Measurements from ENCODE around the gene PRDX2.
"Not testable (repeated sequence)": the region's sequence is repeated elsewhere in the genome, so short reads cannot be mapped to it uniquely, and the experiment has no call there.

The PRDX2 gene

GRCh38 chr19:12801466-12802266 lies at the start of gene PRDX2, which contains the start of gene THSD8:
TSS of gene PRDX2 (minus strand) at chr19:12801800. CDS start at chr19:12801261, 539 bp downstream.
TSS of gene THSD8 (plus strand) at chr19:12802069. CDS start at chr19:12802072, 3 bp downstream.
- DNase-seq = peak; percentile 82 to 86

DNA sequence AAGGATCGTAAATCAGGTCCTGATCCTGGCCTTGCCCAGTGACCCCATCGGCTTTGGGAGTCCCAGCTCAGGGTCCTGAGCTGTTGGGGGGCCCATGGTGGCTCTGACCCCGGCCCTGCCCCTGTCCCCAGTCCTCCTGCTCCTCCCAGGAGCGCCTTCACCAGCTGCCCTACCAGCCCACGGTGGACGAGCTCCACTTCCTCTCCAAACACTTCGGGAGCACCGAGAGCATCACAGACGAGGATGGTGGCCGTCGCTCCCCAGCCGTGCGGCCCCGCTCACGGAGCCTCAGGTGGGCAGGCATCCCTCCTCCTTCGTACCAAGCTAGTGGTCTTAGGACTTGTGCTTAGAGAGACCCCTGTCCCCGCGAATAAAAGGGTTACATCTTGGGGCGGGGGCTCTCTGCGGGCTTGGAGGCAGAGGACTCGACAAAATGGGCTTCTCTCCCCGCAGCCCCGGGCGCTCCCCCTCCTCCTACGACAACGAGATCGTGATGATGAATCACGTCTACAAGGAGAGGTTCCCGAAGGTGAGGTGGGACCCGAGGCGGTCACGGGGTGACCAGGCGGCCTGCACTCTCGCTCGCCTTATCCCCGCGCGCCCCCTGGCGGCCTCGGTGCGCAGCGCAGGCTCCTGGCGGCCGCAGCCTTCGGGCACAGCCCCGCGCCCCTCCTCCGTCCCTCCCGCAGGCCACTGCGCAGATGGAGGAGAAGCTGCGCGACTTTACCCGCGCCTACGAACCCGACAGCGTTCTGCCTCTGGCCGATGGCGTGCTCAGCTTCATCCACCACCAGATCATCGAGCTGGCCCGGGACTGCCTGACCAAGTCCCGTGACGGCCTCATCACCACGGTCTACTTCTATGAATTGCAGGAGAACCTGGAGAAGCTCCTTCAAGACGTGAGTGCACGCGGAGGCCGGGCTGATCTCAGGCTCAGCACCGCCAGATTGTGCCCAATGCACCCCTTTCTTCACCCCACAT lies 45.8 kb upstream of the PRDX2 start:
- DNase-seq = peak; percentile 95 to 96

DNA sequence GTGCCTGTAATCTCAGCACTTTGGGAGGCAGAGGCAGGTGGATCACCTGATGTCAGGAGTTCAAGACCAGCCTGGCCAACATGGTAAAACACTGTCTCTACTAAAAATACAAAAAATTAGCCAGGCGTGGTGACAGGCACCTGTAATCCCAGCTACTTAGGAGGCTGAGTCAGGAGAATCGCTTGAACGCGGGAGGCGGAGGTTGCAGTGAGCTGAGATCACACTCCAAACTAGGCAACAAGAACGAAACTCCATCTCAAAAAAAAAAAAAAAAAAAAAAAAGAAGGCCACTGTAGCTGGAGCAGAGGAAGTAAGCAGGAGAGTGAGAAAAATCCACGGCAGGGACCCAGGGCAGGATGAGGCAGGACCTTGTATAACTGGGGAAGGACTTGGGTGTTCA lies 45.0 kb upstream of the PRDX2 start:
- not testable (repeated sequence) for DNase-seq

DNA sequence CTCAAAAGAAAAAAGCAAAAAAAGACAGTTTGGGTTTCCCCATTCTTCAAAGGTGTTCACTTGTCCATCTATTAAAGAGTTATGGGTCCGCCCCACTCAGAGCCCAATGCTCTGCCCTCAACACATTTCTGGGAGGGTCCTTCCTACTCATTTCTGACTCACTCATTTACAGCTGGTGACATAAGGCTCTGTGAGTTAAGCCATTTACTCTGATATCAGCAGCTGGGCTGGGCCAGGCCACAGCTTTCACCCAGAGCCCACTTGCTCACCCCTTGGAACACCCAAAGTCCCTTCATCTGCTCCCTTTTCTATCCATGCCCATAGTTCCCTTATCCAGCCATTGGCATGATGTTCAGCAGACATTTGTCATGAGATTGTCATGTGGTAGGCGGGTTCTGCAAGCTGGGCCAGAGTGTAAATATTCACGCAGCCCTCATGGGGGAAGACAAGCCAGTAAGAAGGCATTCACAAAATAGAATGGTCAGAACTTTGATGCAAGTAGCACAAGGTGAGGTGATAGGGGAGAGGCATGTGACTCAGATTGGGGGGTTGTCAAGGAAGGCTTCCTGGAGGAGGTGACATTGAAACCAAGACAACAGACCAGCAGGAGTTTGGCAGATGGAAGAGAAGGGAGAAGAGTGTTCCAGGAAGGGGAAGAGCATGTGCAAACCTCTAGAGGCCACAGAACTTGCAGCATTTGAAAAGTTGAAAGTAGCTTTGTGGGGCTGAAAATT lies 42.6 kb upstream of the PRDX2 start:
- no peak for DNase-seq

GRCh38 chr19:12843328-12843727 lies 41.7 kb upstream of the PRDX2 start:
- no peak for DNase-seq

DNA sequence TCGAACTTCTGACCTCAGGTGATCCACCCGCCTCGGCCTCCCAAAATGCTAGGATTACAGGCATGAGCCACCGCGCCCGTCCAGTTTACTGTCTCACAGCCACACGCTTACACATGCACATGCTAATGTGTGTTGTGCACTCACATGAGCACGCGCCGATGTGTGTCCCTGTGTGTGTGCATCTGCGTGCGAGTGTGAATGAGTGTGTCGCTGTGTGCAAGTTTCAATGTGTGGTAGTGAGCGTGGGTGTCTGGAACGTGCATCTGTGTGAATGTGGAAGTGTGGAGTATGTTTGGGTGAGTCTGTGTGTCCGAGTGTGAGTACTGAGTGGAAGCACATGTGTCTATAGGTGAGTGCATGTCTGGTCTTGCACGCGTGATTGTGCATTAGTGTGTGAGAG lies 40.9 kb upstream of the PRDX2 start:
- DNase-seq = no peak

DNA sequence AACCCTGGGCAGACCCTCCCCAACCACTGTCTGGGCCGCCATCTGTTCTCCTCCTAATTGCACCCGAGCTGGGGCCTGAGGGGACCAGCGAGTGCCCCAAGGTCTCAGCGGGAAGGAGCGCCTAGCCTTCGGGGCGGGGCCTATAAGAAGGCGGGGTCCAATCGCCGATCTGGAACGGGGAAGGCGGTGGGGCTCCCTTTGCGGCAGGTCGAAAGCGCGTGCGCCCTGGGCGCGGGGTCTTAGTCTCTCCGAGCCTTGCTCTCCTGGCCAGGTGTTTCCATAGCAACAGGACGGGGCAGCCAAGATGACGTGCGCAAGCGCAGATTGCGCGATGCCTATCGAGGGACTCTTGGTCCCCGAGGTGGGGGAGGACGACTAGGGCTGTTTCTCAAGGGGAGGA lies 39.5 kb upstream of the PRDX2 start:
- DNase-seq = peak; percentile 49 to 57

GRCh38 chr19:12840091-12841079 lies 38.8 kb upstream of the PRDX2 start:
- peak; percentile 83 to 84 for DNase-seq

- peak; percentile 33 to 43 for DNase-seq
Measured at GRCh38 chr19:12838886-12839756, 37.5 kb upstream of the PRDX2 start.

- peak; percentile 62 to 78 for DNase-seq
Measured at GRCh38 chr19:12838182-12838885, 36.7 kb upstream of the PRDX2 start, which contains the start of gene MAST1. TSS of gene MAST1 (plus strand) at chr19:12838515. CDS start at chr19:12838573, 58 bp downstream.

DNA sequence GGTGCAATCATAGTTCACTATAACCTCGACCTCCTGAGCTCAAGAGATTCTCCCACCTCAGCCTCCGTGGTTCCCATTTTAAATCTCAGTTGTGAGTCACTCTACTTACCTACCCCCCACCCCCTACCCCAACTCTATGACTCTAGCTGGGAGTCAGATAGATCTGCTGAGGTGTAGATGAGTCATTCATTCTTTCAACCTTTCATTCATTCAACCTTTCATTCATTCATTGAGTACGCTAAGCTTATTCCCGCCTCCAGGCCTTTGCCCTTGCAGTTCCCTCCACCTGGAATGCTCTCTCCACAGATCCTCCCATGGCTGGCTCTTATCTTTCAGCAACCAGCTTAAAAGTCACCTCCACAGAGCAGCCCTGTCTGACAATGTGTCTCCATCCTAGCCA lies 35.6 kb upstream of the PRDX2 start:
- DNase-seq = peak in 1 of 2 experiments; percentile 24

GRCh38 chr19:12836529-12836863 lies 34.9 kb upstream of the PRDX2 start:
- no peak for DNase-seq

GRCh38 chr19:12834976-12835757 lies 33.6 kb upstream of the PRDX2 start:
- DNase-seq = peak; percentile 56 to 61

- DNase-seq = peak; percentile 34 to 35
Measured at GRCh38 chr19:12834566-12834943, 33.0 kb upstream of the PRDX2 start, which contains the start of gene RTBDN. TSS of gene RTBDN (minus strand) at chr19:12834579. CDS start at chr19:12829979, 4,600 bp downstream.

- peak; percentile 43 to 57 for DNase-seq
Measured at GRCh38 chr19:12833738-12834565, 32.4 kb upstream of the PRDX2 start.

DNA sequence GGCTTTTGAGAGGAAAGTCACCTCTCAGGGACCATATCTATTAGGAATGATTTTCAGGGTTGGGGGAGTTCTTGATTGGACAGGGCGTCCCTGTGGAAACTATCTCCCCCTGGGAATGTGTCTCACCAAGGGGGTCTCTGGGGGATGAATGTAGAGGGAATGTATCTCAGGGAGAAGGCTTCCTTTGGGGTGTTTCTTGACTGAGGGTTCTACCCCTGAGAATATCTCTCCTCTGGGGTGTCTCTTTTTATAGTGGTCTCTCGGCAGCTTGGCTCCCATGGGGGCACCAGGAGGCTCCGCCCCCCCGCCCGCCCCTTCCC lies 31.8 kb upstream of the PRDX2 start:
- DNase-seq = peak in 1 of 2 experiments; percentile 30

- peak; percentile 61 to 72 for DNase-seq
Measured at GRCh38 chr19:12828494-12828893, 26.9 kb upstream of the PRDX2 start.
